LNCAP (cell line): ENCODE measurements around the gene HS6ST1.

ENCODE experiments used
- TF ChIP-seq, protein P1 (sequence below): fragments of 450-650 bp; IDR thresholded peaks from 2 replicates; pipeline ENCODE4 v1.5.1; 2017; ENCODE audit warnings: mild to moderate bottlenecking

HS6ST1 gene

DNA sequence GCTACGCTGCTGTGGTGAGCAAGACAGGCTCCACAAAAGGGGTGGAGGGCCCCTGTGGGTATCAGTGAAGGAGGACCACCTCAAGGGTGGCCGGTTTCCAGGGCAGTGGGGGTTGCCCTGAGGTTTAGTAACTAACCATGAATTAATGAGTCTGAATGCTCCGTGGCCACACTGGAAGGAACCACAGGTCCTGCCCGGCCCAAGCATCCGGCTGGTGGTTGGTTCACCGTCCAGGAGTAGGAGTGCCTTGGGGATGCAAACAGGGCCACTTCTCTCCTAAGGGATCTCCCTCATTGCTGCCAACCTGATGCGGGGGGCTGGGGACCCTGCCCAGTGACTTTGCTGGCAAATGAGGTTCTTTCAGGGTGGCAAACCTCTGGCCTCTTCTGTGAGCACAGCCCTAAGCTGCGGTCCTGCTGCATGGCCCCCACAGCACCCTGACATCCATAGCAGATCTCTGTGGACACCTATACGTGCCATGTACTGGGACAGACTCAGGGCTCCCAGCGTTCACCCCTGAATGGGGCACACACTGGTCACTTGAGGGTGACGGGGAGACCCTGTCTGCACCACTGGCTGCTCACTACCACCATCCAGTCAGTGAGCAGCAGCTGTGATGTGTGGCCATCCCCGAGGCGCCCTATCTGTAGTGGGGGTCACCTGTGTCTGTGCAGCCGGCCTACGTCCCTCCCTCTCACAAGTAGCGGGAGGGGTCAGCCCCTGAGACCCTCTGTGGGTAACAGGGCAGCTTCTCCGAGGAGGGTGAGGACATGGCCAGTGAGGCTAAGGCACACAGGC, 41.6 kb downstream of the HS6ST1 start:
- TF ChIP-seq, protein P1, sequence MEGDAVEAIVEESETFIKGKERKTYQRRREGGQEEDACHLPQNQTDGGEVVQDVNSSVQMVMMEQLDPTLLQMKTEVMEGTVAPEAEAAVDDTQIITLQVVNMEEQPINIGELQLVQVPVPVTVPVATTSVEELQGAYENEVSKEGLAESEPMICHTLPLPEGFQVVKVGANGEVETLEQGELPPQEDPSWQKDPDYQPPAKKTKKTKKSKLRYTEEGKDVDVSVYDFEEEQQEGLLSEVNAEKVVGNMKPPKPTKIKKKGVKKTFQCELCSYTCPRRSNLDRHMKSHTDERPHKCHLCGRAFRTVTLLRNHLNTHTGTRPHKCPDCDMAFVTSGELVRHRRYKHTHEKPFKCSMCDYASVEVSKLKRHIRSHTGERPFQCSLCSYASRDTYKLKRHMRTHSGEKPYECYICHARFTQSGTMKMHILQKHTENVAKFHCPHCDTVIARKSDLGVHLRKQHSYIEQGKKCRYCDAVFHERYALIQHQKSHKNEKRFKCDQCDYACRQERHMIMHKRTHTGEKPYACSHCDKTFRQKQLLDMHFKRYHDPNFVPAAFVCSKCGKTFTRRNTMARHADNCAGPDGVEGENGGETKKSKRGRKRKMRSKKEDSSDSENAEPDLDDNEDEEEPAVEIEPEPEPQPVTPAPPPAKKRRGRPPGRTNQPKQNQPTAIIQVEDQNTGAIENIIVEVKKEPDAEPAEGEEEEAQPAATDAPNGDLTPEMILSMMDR: no peak

DNA sequence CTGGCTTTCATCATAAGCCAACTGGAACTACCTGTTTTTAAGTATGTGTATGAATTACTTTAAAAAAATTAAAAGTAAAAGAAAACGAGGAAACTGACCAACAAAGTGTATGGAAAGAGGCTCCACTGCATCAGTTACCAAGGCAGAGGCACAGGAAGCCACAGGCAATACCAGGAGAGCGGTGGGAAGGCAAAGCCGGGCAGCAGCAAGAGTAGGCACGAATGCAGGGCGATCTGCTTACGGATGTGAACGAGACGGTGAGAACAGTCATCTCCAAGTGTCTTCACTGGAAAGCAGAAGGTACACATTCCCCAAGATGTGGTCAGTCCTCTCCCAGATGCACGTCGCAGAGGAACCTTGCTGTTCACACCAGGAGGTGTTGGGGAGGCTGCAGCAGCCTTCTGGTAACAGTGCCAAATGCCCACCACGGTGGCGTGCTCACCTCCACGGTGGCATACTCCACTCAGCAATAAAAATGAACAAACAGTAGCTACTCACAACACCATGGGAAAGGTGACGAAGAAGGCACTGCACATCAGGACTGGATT, 43.1 kb downstream of the HS6ST1 start:
- TF ChIP-seq, protein P1: no peak

DNA sequence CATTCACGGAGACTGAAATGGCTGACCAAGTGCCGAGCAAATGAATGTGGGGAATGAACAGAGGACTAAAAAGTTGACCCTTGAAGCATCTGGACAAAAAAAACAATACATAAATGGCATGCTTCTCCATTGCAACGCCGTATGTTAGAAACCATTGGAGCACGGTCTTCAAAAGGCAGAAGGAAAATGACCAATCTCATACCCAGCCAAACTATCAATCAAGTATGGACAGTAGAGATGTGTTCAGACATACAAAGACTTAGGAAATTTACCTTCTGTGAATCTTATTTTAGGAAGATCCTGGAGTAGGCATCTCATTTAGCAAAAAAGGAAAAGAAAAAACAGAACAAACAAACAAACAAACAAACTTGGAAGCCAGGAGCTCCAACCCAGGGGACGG, 44.5 kb downstream of the HS6ST1 start:
- TF ChIP-seq, protein P1: no peak

DNA sequence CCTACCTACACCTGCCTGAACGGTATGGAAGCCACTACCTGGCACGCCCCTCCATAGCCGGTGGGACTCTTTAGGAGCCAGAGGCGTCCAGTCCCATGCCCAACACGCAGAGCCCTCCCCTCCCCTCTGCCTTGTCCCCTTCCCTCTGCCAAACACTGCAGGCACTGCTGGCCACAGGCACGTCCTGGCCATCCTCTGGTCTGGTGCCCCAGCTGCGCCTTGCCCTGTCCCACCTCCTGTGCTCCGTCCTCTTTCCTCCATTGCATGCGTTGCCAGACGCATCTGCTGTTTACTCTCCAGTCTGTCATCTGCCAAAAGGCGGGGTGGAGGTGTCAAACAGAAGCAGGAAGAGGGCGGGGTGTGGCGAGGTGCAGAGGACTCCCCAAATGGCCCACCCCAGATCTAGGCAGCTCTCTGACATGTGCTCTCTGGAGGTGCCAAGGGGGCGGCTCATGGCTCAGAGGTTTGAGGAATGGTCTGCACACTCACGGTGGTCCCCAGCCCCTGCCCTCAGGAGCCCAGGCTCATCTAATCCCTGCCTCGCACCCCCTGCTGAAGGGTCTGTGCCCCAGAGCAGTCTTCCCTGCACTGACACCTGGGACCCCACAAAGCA, 45.1 kb downstream of the HS6ST1 start:
- TF ChIP-seq, protein P1: no peak

DNA sequence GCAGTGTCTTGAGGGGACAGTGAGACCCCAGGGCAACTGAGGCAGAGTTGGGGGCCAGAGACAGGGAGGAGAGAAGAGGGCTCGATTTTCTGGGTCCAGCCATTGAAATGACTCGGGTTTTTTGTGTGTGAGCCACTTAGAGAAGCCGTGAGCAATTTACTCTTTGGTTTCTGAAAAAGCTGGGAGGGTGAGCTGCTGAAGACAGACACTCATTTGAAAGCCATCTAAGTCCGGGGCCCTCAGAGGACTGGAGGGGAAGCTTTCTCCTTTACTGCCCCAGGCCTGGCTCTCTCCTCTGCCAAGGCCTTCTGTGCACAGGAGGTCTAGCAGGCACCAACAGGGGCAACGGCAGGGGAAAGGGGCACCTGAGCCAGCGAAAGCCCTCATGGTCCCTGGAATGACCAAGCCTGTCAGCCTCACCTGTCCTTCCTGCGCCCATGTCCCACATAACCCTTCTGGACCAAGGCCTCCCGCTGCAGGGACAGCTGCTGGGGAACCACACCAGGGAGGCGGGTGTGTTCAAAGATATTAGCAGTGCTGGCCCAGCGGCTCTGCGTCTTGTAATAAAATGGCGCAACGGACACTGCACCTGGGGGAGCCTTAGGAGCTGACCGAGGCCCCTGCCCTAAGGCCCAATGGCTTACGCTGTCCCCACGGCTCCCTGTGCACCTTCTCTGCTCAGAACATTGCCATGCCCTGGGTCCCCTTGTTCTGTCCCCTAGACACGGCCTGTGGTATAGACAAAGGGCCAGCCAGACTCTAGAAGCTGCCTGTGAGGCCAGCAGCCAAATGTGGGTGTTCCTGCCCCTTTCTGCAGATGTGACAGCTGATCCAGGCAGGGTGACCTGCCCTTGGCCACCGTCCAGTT, 45.8 kb downstream of the HS6ST1 start:
- TF ChIP-seq, protein P1: no peak

DNA sequence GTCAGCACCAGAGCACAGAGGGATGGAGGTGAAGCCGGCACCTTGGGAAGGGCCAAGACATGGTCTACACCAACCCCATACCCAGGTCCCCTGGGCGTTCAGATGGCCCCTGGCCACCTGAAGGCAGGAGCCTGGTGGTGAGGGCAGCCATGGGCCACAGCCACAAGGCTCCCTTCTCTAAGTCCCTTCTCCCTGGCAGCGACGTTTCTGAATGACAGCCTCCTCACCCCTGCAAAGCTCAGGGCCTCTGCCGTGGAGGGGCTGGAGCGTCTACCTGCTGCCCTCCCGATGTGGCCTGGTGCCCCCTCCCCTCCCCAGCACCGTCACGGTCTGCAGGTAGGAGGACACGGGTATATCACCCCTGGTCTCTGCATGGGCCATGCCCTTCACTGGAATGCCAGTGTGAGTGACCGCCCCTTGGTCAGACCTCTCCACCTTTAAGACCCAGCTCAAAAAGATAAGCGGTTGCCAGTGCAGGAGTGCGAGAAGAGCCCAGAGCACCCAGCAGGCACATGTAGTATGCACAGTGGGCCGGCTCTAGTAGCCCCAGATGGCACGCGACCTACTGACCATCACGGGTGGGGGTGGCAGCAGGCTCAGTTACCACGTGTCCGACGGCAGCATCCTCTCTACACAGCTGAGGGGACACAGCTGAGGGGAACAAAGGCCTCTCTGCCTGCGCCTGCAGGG, 46.6 kb downstream of the HS6ST1 start:
- TF ChIP-seq, protein P1: no peak

DNA sequence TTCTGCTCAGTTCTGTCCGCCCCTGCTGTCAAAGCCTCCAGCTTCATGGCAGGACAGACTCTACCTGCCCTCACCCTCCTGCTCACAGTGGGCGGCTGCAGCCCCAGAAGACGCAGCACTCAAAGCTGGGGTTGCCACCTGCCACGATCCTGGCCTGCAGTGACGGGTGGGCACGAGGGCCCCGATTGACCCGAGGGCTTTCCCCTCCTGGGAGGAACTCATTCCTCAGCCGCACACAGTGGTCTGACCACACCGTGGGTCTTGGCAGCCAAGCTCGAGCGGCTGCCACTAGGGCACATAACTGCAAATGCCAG, 47.1 kb downstream of the HS6ST1 start:
- TF ChIP-seq, protein P1: no peak
